Activated CD8-positive, alpha-beta memory T cell treated with anti-CD3 and anti-CD28 coated beads for 24 hours (primary cell): Measurements from ENCODE around the gene HES5.
"Not testable (repeated sequence)": the region's sequence is repeated elsewhere in the genome, so short reads cannot be mapped to it uniquely, and the experiment has no call there.

Source experiments
- DNase-seq: peaks from one replicate; pipeline ENCODE4 v3.0.0-alpha.2; 2020

The HES5 gene

GRCh38 chr1:2560299-2561073, 30.4 kb upstream of the HES5 start:
- DNase-seq = no peak

GRCh38 chr1:2559509-2560298, 29.6 kb upstream of the HES5 start:
- DNase-seq = no peak

- no peak for DNase-seq
Observed at GRCh38 chr1:2558861-2559260, 28.8 kb upstream of the HES5 start.

- no peak for DNase-seq
Observed at GRCh38 chr1:2558420-2558819, 28.4 kb upstream of the HES5 start.

- DNase-seq = no peak
Observed at GRCh38 chr1:2557482-2558400, 27.7 kb upstream of the HES5 start.

- peak; percentile 81 for DNase-seq
Observed at GRCh38 chr1:2556678-2557481, 26.8 kb upstream of the HES5 start.

GRCh38 chr1:2556277-2556677, 26.2 kb upstream of the HES5 start, which contains the start of gene TNFRSF14:
Gene TNFRSF14, plus strand, starts transcription at chr1:2556371. Its CDS starts 294 bp downstream, at chr1:2556665.
- DNase-seq = peak; percentile 89

GRCh38 chr1:2555634-2556276, 25.7 kb upstream of the HES5 start:
- peak; percentile 92 for DNase-seq

GRCh38 chr1:2554621-2555387, 24.7 kb upstream of the HES5 start:
- peak; percentile 86 for DNase-seq

- DNase-seq = no peak
Observed at GRCh38 chr1:2553871-2554620, 24.0 kb upstream of the HES5 start.

- DNase-seq = not testable (repeated sequence)
Observed at GRCh38 chr1:2553076-2553475, 23.0 kb upstream of the HES5 start.

- DNase-seq = no peak
Observed at GRCh38 chr1:2552189-2552588, 22.1 kb upstream of the HES5 start.

GRCh38 chr1:2551544-2551943, 21.5 kb upstream of the HES5 start:
- not testable (repeated sequence) for DNase-seq

- DNase-seq = not testable (repeated sequence)
Observed at GRCh38 chr1:2550309-2550861, 20.3 kb upstream of the HES5 start.

- not testable (repeated sequence) for DNase-seq
Observed at GRCh38 chr1:2549367-2550029, 19.4 kb upstream of the HES5 start.

- DNase-seq = peak; percentile 95
Observed at GRCh38 chr1:2548068-2548589, 18.1 kb upstream of the HES5 start.

GRCh38 chr1:2547210-2548067, 17.4 kb upstream of the HES5 start:
- no peak for DNase-seq
